ENCODE data around the gene EYA2.

- no peak for TF ChIP-seq CTCF (IDR thresholded peaks at IDR 0.05; ENCODE audit: poor library complexity)
- no peak for TF ChIP-seq EZH2 (IDR thresholded peaks at IDR 0.05; ENCODE audit: borderline replicate concordance)
Measured at GRCh38 chr20:47146686-47147085, 252.0 kb downstream of the EYA2 start.

All from hepatocyte (in vitro differentiated cells).